GM19372 (cell line): ENCODE measurements around the gene SHMT2.
A peak's percentile ranks its signal among the peaks of the same experiment; 100 is the strongest.
"Not testable (repeated sequence)": the region's sequence is repeated elsewhere in the genome, so short reads cannot be mapped to it uniquely, and the experiment has no call there.

Experiments used
- ATAC-seq: cut with Tn5 transposase; IDR thresholded peaks from one replicate; pipeline ENCODE4 v1.9.1; 2021; ENCODE audit warnings: mild to moderate bottlenecking, low read depth, moderate library complexity; ENCODE audit not compliant: unreplicated experiment

SHMT2 gene

GRCh38 chr12:57258977-57259970 is 29.8 kb downstream of the SHMT2 start:
- ATAC-seq = no peak

GRCh38 chr12:57260366-57260765 is 30.9 kb downstream of the SHMT2 start:
- ATAC-seq = no peak

GRCh38 chr12:57261428-57261865 is 31.9 kb downstream of the SHMT2 start:
- ATAC-seq = no peak

- ATAC-seq = no peak
Observed at GRCh38 chr12:57262126-57262822, 32.8 kb downstream of the SHMT2 start.

GRCh38 chr12:57263096-57263495 is 33.6 kb downstream of the SHMT2 start:
- no peak for ATAC-seq

- no peak for ATAC-seq
Observed at GRCh38 chr12:57266681-57267080, 37.2 kb downstream of the SHMT2 start.

- no peak for ATAC-seq
Observed at GRCh38 chr12:57268264-57268663, 38.8 kb downstream of the SHMT2 start.

GRCh38 chr12:57270966-57271470 is 41.5 kb downstream of the SHMT2 start:
- ATAC-seq = no peak

- no peak for ATAC-seq
Observed at GRCh38 chr12:57272337-57273151, 43.0 kb downstream of the SHMT2 start.

- ATAC-seq = no peak
Observed at GRCh38 chr12:57273516-57273915, 44.0 kb downstream of the SHMT2 start.

- ATAC-seq = not testable (repeated sequence)
Observed at GRCh38 chr12:57276233-57276632, 46.7 kb downstream of the SHMT2 start.

- no peak for ATAC-seq
Observed at GRCh38 chr12:57276935-57277563, 47.5 kb downstream of the SHMT2 start.

- no peak for ATAC-seq
Observed at GRCh38 chr12:57278465-57279381, 49.2 kb downstream of the SHMT2 start.

GRCh38 chr12:57280211-57281062 is 50.9 kb downstream of the SHMT2 start:
- ATAC-seq = peak; percentile 98

- ATAC-seq = not testable (repeated sequence)
Observed at GRCh38 chr12:57282073-57282472, 52.6 kb downstream of the SHMT2 start.
